GM10248 (cell line): ENCODE measurements around the gene ARHGEF26.

Experiments
- CTCF ChIA-PET: fragments of 300-600 bp; sonication (Branson Sonifier 250); formaldehyde crosslinking; extraction: SDS; loops from one replicate; lab custom pipeline; 2021; ENCODE audit warnings: antibody characterized with exemption; lab: Yijun Ruan, JAX
- POLR2A ChIA-PET: fragments of 350-650 bp; sonication (Branson Sonifier 250); formaldehyde crosslinking; extraction: SDS; loops from one replicate; lab custom pipeline; 2020; ENCODE audit warnings: antibody characterized with exemption; lab: Yijun Ruan, JAX
- DNase-seq: peaks from one replicate; pipeline ENCODE4 v3.0.0; 2012; ENCODE audit errors: extremely low spot score
- CTCF ChIP-seq: IDR thresholded peaks from 2 replicates; pipeline ENCODE4 v1.5.1; 2012; ENCODE audit warnings: mild to moderate bottlenecking, low read depth; ENCODE audit errors: extremely low read depth, missing control alignments, control extremely low read depth

Gene ARHGEF26

GRCh38 chr3:154182975-154183374 lies 61.8 kb downstream of the ARHGEF26 start:
- no peak for TF ChIP-seq CTCF
- POLR2A ChIA-PET, result no interaction called here
- DNase-seq, result no peak
- CTCF ChIA-PET, result interaction anchor here (1.2 to 1.4 kb wide), 2 partner anchors 13 to 14 kb away, joined by 3 to 4 read pairs; no protein-coding TSS in a partner anchor

- no peak for TF ChIP-seq CTCF
- no peak for DNase-seq
- POLR2A ChIA-PET, result no interaction called here
- CTCF ChIA-PET, result interaction anchor here (1.2 kb wide), 1 partner anchor 9 kb away, joined by 3 read pairs; no protein-coding TSS in a partner anchor
Measured at GRCh38 chr3:154184582-154184981, 63.4 kb downstream of the ARHGEF26 start.

GRCh38 chr3:154188437-154188836 lies 67.2 kb downstream of the ARHGEF26 start:
- ChIA-PET CTCF (no interaction called here), POLR2A (no interaction called here)
- no peak for DNase-seq
- TF ChIP-seq CTCF, result no peak

- DNase-seq, result no peak
- ChIA-PET CTCF (no interaction called here), POLR2A (no interaction called here)
- TF ChIP-seq CTCF, result no peak
Measured at GRCh38 chr3:154188846-154189245, 67.7 kb downstream of the ARHGEF26 start.

GRCh38 chr3:154191520-154191919 lies 70.3 kb downstream of the ARHGEF26 start:
- ChIA-PET CTCF (interaction anchor here (0.6 kb wide), 1 partner anchor 1541 kb away, joined by 3 read pairs; no protein-coding TSS in a partner anchor), POLR2A (no interaction called here)
- TF ChIP-seq CTCF, result no peak
- DNase-seq, result no peak

- ChIA-PET POLR2A (no interaction called here), CTCF (no interaction called here)
- no peak for TF ChIP-seq CTCF
- no peak for DNase-seq
Measured at GRCh38 chr3:154192225-154192624, 71.0 kb downstream of the ARHGEF26 start.

- no peak for TF ChIP-seq CTCF
- ChIA-PET CTCF (interaction anchor here (0.5 kb wide), 1 partner anchor 15 kb away, joined by 3 read pairs; no protein-coding TSS in a partner anchor), POLR2A (no interaction called here)
- DNase-seq, result no peak
Measured at GRCh38 chr3:154193000-154193615, 71.9 kb downstream of the ARHGEF26 start.
